ENCODE measurements around the gene LMNTD1. TPM values are rescaled to one million over a fixed set of nuclear protein-coding genes. Genes with fewer than 3 reads are reported as not detected.
"Not testable (repeated sequence)": the region's sequence is repeated elsewhere in the genome, so short reads cannot be mapped to it uniquely, and the experiment has no call there.

Gene LMNTD1
- total RNA-seq, 1 donor from 2014 or later: not detected

GRCh38 chr12:25491396-25492325 lies 61.4 kb downstream of the LMNTD1 start:
- intact Hi-C loops (cut with micrococcal nuclease): no loop called here

- intact Hi-C loops (cut with micrococcal nuclease): not testable (repeated sequence)
Observed at GRCh38 chr12:25488956-25489870, 63.9 kb downstream of the LMNTD1 start.

- intact Hi-C loops (cut with micrococcal nuclease): no loop called here
Observed at GRCh38 chr12:25482625-25483024, 70.5 kb downstream of the LMNTD1 start.

GRCh38 chr12:25480145-25480544 lies 72.9 kb downstream of the LMNTD1 start:
- intact Hi-C loops (cut with micrococcal nuclease): no loop called here

- intact Hi-C loops (cut with micrococcal nuclease): no loop called here
Observed at GRCh38 chr12:25477217-25477616, 75.9 kb downstream of the LMNTD1 start.

GRCh38 chr12:25472453-25472852 lies 80.6 kb downstream of the LMNTD1 start:
- intact Hi-C loops (cut with micrococcal nuclease): no loop called here

- intact Hi-C loops (cut with micrococcal nuclease): no loop called here
Observed at GRCh38 chr12:25469861-25470260, 83.2 kb downstream of the LMNTD1 start.

GRCh38 chr12:25469368-25469767 lies 83.7 kb downstream of the LMNTD1 start:
- intact Hi-C loops (cut with micrococcal nuclease): no loop called here

GRCh38 chr12:25463521-25463920 lies 89.6 kb downstream of the LMNTD1 start:
- intact Hi-C loops (cut with micrococcal nuclease): no loop called here

GRCh38 chr12:25463005-25463404 lies 90.1 kb downstream of the LMNTD1 start:
- intact Hi-C loops (cut with micrococcal nuclease): no loop called here

- intact Hi-C loops (cut with micrococcal nuclease): no loop called here
Observed at GRCh38 chr12:25459541-25459951, 93.5 kb downstream of the LMNTD1 start.

- intact Hi-C loops (cut with micrococcal nuclease): no loop called here
Observed at GRCh38 chr12:25458047-25458552, 95.0 kb downstream of the LMNTD1 start.

GRCh38 chr12:25456474-25456873 lies 96.6 kb downstream of the LMNTD1 start:
- intact Hi-C loops (cut with micrococcal nuclease): no loop called here

- intact Hi-C loops (cut with micrococcal nuclease): no loop called here
Observed at GRCh38 chr12:25455696-25456095, 97.4 kb downstream of the LMNTD1 start.

- intact Hi-C loops (cut with micrococcal nuclease): no loop called here
Observed at GRCh38 chr12:25449007-25449406, 104.1 kb downstream of the LMNTD1 start.

GRCh38 chr12:25447046-25447445 lies 106.0 kb downstream of the LMNTD1 start:
- intact Hi-C loops (cut with micrococcal nuclease): no loop called here

- intact Hi-C loops (cut with micrococcal nuclease): no loop called here
Observed at GRCh38 chr12:25438638-25439037, 114.4 kb downstream of the LMNTD1 start.

- intact Hi-C loops (cut with micrococcal nuclease): loop anchor here (1.0 kb wide), 2 partner anchors 122 to 593 kb away; no protein-coding TSS in a partner anchor
Observed at GRCh38 chr12:25436206-25437030, 116.7 kb downstream of the LMNTD1 start.

- intact Hi-C loops (cut with micrococcal nuclease): no loop called here
Observed at GRCh38 chr12:25435431-25435830, 117.7 kb downstream of the LMNTD1 start.

- intact Hi-C loops (cut with micrococcal nuclease): no loop called here
Observed at GRCh38 chr12:25434515-25434914, 118.6 kb downstream of the LMNTD1 start.
